ENCODE data around the gene SCYGR8.
A peak's percentile ranks its signal among the peaks of the same experiment; 100 is the strongest.

Gene SCYGR8

DNA sequence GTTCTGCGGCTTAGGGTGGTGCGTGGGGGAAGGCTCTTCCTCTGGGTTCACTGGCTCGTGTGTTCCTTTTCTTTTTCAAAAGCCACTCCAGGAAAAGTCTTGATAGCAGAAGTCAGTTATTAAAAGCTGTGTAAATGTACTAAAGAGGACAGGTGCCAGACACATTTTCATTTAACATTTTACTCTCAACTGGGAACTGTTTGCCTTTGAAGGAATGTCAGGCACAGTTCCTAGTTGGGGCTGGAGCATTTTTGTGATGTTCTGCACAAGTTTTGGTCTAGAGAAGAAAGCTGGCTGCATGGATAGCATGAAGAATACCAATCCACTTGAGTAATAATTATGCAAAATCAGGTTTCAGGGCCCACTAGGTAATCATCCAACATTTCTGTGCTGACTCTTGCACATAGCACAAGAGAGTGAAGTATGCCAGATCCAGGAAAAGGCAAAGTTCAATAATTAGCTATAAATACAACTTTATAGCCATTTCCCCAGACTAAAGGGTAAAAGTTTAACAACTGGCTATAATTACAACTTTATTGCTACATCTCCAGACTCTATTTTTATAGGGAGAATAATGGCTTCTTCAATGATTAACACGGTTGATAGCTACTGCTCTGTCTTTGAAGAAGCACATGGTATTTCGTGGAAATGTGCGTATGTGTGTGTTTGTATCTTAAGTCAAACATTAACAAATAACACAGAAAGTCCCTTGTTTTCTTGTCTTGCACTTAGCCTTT, 16.2 kb downstream of the SCYGR8 start:
- DNase-seq (ENCODE audit: low read depth in 2 of 2) = no peak

DNA sequence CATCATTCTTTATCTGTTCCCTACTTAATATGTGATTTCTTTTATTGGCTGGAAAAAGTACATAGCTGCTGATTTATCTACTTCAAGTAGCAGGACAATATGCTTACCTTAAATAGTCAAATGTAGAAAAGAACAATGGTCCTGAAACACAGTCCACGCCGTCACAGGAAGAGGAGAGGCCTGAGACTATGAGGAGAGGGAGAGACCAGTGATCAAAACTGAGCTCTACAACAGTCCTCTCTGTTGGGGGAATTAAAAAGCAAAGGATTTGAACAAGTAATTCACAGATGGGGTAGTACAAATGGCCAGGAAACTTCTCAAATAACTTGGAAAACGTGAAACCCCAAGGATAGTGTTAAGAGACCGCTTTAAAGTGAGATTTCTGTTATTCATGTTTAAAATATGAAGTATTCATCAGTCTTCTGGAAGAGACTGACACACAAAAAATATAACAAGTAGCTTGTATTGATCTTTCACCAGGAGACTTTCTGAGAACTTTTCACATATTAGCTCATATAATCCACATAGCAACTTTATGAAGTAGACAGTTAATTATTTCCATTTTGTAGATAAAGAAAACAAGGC, 20.2 kb downstream of the SCYGR8 start:
- DNase-seq (ENCODE audit: low read depth in 2 of 2) = no peak

DNA sequence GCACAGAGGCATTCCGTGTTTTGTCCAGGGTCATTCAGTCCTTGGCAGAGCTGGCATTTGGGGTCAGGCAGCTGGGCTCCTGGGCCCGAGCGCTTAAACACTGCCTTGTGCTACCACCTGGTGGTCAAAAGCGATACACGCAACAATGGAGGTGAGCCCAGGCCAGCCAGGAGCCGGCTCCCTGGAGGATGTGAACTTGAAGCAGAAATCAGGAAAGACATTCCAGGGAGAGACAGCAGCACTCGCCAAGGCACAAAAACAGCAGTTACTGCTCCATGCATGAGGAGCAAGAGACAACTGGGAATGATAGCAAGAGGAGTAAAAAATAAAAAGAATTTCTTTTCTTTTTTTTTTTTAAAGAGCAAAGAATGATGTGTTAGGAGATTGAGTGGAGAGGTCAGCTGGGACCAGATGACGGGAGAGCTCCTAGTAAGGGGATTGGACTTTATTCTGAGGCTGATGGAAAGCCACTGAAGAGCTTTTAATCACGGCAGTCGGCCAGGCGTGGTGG, 20.7 kb downstream of the SCYGR8 start:
- peak; percentile 51 to 58 for DNase-seq (ENCODE audit: low read depth in 2 of 2)

DNA sequence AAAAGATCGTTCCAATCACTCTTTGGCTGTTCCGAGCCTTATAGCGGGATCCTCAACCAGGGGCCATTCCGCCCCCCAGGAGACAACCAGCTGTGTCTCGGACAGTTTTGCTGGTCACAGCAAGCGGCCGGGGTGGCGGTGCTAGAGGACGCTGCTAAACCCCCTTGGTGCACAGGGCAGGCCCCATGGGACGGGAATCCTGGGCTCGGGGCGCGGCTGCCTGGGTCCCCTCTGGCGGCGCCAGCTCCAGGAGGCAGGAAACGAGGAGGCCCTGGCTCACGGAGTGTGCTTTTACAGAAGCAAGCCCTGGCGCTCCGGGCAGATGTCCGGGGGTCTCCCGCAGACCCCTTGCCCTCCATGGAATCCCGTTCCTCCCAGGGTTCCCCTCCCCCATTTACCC, 22.1 kb downstream of the SCYGR8 start:
- DNase-seq (ENCODE audit: low read depth in 2 of 2) = no peak

DNA sequence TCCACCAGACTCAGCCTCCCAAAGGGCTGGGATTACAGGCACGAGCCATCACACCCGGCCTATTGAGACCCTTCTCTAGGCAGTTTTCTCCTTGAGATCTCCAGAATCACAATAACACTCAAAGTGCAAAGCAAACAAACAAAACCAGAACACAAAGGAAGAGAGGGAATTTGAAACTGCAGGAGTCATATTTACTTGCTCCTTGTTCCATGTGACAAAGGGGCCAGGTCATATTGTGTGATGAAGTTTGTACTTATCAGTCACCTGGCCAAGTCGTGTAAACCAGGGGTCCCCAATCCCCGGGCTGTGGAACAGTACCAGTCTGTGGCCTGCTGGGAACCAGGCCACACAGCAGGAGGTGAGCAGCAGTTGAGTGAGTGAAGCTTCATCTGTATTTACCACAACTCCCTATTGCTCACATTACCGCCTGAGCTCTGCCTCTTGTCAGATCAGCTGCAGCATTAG, 26.5 kb downstream of the SCYGR8 start:
- no peak for DNase-seq (ENCODE audit: low read depth in 2 of 2)

DNA sequence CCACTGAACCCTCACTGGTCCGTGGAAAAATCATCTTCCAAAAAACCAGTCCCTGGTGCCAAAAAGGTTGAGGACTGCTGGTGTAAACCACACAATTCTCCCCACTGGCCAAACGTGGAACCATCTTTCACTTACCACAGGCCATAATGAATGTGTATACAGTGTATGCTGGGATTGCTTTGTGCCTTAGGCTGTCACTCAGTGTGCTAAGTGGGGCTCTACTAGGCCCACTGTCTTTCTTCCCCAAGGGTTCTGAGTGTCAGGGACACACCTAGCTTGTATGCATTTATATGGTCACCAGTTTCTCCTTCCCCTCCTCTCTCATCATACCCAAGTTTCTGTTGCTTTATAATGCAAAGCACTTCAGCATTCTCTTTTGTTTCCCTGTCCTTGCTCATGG, 27.2 kb downstream of the SCYGR8 start:
- DNase-seq (ENCODE audit: low read depth in 2 of 2) = no peak

DNA sequence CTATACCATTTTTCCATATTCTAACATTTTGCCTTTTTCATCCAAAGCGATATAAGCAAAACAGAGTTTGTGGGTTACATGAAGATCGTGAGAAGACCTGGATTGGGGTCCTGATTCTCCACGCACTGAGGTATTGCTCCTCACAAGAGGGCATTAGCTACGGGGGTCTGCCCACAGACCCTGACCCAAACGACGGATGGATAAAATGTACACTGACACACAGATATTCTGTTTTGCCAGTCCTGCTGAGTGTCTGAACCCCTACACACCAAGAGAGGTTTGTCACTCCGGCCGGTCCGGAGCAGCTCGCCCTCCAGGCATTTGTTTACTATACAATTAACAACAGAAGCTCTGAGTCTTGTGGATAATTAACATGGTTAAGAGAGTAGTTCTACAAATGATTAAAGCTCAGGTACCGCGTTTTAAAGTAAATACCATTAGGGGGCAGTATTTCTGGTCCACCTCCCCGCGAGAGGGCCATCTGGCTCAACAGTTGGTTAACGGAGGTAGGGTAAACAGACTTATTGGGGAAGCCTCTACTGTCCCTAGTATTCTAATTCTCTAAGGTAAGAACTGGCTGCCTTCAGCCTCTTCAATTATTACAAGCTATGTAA, 28.4 kb downstream of the SCYGR8 start:
- DNase-seq (ENCODE audit: low read depth in 2 of 2) = no peak

DNA sequence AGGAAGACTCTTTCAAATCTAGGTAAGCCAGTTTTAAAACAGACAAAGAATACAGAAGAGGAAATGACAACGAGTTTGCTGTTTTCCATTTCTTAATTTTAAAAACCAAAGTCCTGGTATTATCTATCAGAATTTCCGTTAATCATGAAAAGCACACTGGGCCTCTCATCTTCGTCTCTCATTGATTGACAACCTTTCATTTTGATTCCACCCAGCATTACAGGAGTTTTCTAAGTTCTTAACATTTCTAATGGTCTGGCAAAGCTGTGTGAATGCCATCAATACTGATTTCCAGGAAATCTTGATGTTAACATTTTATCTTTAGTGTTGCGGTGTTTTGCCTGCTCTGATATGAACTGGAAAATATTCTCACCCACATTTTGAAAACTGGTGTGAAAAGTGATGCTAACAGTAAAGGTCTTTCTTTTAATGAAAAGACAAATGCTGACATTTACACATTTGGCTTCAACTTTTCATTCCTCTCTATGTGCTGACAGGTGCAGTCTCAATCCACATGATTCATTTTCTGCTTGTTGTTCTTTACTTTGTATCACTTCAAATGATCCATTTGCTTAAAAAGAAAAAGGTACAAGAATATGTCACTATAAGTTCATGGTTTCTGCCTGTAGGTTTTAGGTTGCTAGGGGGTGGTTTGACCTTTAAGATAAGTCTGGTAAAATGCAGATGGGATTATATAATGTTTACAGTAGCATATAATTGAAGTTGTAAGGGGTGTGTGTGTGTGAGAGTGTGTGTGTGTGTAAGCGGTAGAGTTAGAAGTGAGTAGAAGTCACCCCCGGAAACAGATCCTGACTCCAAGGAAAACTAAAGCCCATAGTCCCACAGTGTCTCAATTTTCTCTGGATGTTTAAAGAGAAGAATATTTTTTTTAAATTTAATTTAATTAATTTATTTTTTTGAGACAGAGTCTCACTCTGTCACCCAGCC, 29.5 kb downstream of the SCYGR8 start:
- DNase-seq (ENCODE audit: low read depth in 2 of 2) = no peak

DNA sequence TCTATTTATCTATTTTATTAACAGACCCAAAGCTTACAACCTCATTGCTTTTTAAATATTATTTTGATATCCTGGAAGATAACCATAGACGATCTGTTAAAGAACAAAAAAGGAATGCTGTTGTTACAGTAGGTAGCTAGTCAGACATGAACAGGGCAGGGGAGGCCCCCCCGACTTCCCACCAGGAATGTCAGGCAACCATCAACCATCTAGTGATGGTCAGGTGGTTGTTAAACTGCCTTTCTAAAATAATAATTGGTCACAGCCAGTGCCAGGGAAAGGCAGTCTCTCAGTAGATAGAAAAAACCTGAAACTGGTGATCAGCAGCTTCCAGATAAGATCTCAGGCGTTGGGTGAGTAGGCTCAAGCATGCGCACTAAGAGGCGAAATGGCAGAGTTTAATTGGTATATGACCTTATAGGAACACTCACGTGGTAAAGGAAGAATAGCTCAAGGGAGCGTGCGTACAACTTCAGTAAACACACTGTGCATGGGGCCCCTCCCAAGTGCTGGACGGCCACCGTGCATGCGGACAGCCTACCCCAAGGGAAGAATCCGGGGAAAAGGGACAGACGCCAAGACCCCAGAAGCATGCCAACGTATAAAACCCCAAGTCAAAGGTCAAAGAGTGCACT, 35.4 kb downstream of the SCYGR8 start:
- DNase-seq (ENCODE audit: low read depth in 2 of 2) = no peak

DNA sequence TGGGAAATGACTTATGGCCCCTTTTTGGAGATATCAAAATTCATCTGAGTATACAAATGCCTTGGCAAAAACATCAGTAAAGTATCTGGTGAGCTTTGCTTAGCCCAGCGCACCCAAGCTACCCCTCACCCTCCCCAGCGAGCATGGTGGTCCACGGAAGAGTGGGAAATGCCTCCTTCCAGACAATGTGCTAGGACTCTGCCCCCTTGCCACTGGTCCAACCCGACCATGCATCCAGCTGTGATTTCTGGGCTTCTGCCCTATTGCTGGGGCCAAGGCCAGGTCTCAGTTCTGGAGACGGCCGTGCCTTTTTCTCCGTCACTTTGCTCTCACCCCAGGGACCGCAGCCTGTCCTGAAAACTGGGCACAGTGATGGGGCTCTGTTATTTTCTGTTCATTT, 36.1 kb downstream of the SCYGR8 start:
- DNase-seq (ENCODE audit: low read depth in 2 of 2) = no peak

DNA sequence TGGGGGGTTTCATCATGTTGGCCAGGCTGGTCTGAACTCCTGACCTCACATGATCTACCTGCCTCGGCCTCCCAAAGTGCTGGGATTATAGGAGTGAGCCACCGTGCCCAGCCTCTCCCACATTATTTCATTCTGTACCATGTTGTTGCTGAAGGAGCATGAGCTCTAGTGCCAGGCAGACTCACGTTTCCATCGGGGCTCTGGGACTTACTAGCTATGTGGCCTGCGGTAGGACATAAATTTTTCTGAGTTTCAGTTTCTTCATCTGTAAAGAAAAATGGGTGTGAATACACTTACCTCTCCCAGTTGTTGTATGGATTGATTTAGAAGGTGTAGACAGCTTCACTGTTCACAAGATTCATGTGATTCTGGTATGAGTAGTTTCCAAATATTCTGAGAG, 37.1 kb downstream of the SCYGR8 start:
- DNase-seq (ENCODE audit: low read depth in 2 of 2) = no peak

DNA sequence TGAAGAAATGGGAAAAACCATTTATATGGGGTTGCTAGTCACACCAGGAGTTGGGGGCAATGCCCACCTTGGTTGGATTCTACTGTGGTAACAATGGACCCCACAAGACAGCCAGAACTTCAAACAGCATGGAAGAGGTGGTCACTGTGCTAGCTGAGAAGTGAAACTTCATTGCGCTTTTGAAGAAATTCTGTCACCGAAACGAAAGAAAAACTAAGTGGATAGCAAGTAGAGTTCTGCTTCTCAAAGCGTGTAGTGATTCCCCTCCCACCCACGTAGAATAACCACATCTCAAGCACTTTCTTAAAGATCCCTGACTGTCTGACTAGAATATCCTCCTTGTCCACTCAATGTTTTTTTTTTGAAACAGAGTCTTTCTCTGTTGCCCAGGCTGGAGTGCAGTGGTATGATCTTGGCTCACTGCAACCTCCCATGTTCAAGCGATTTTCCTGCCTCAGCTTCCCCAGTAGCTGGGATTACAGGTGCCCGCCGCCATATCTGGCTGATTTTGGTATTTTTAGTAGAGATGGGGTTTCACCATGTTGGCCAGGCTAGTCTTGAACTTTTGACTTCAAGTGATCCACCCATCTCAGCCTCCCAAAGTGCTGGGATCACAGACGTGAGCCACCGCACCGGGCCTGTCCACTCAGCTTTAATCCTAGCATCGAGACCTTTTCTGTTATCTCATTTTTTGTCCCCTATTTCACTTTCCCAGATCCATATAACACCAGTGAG, 37.9 kb downstream of the SCYGR8 start:
- DNase-seq (ENCODE audit: low read depth in 2 of 2) = no peak

DNA sequence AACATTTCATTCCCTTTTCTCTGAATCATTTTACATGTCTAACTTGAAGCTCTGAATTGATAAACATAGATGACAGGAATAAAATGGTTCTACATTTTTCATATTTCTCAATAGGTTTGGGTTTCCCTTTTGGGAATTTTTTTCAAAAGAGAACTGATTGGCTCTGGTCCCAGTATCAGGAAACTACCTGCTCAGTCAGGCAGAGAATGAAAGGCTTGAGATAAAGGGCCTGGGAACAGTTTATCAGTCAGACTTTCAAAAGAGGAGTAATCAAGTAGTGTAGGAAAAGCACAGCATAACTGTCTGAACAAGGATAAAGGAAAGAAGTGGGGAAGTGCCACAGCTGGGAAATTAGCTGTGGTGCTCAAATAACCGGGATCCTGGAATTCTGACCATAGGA, 39.6 kb downstream of the SCYGR8 start:
- DNase-seq (ENCODE audit: low read depth in 2 of 2) = no peak

DNA sequence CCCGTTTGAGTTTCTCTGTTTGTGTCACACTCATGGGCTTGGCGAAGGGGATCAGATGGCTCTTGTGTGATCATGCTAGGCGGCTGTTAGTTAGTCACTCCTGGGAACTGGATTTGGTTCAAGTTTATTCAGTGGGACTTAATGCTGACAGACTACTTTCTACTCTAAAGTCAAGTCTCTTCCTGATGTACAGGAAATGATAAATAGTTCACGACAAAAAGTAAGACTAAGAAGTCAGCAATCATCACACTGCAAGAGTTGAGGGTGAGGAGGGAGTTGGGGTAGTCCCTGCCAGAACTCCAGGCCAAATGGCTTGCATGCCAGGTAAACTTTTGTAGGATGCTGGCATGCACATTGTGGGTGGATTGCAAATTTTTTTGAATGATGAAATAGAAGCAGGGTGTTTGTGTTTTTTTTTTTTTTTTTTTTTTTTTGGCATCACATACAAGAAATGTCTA, 42.9 kb downstream of the SCYGR8 start:
- no peak for DNase-seq (ENCODE audit: low read depth in 2 of 2)

DNA sequence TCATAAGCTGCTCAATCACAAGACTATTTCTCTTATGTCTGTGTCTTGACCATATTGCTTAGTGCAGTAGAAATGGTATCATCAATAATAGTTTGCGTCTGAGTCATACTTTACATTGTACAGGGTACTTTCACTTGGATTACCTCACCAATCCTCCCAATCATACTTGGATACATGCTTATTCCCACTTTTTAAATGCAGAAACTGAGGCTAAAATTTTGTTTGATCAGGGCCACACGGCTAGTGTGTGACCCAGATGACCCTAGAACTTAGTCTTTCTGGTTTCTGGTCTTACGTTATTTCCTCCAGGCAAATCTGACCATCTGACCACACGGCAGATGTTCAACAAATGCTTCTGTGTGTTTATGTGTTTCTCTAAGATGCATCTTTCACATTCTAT, 44.1 kb downstream of the SCYGR8 start:
- no peak for DNase-seq (ENCODE audit: low read depth in 2 of 2)

DNA sequence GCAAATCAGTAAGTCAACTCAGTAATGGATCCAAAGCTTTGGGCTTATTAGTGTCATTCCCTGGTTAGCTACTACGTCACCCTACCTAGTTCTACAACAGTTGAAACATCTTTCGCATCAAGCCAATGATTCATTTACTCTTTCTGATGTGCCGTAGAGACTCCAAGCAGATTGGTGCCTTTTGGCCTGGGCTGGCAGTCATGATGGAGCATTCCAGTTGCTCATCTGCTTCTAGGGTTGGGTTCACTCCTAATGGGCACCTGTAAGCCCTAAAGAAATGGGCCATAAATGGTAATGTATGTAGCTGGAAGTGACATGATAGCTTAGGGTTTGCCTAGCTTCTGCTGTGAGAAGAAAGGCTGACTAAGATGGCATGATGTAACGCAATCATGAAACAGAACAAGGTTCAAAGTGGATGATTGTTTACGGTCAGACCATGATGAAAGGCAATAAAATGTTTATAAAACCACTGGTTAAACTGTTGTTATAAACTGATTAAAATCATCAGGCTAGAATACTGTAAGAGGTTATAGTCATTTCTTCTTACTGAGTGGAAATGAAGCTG, 47.5 kb downstream of the SCYGR8 start:
- DNase-seq (ENCODE audit: low read depth in 2 of 2) = no peak
